GM18507 (cell line): Measurements from ENCODE around the gene CCDC138.

Source experiments
- DNase-seq: peaks from one replicate; pipeline ENCODE4 v3.0.0; 2011; ENCODE audit warnings: low read depth; ENCODE audit not compliant: insufficient read length; ENCODE audit errors: extremely low spot score
- FAIRE-seq: peaks from 2 replicates; lab custom pipeline; 2011; peaks lifted over from hg19 to GRCh38; lab: Jason Lieb, UNC

Gene CCDC138

GRCh38 chr2:108878276-108878675 lies 91.7 kb downstream of the CCDC138 start:
- DNase-seq (no peak), FAIRE-seq (no peak)

- DNase-seq, result no peak
- FAIRE-seq, result no peak
These were observed 98.0 kb downstream of the CCDC138 start for GRCh38 chr2:108884619-108885018.

- no peak for FAIRE-seq
These were observed 103.3 kb downstream of the CCDC138 start for GRCh38 chr2:108889907-108890306.

GRCh38 chr2:108893277-108893676 lies 106.7 kb downstream of the CCDC138 start:
- no peak for FAIRE-seq
- DNase-seq, result no peak

More at GRCh38 chr2:108889907-108890306, 103.3 kb downstream of the CCDC138 start:
- no peak for DNase-seq

GRCh38 chr2:108894766-108895165 lies 108.2 kb downstream of the CCDC138 start:
- DNase-seq, result no peak
- no peak for FAIRE-seq

- FAIRE-seq, result no peak
- no peak for DNase-seq
These were observed 108.6 kb downstream of the CCDC138 start for GRCh38 chr2:108895188-108895587.

- FAIRE-seq (no peak), DNase-seq (no peak)
These were observed 110.2 kb downstream of the CCDC138 start for GRCh38 chr2:108896741-108897140.

- DNase-seq (no peak), FAIRE-seq (no peak)
These were observed 111.9 kb downstream of the CCDC138 start for GRCh38 chr2:108898315-108899082.

GRCh38 chr2:108904680-108905079 lies 118.1 kb downstream of the CCDC138 start:
- no peak for FAIRE-seq
- no peak for DNase-seq

- FAIRE-seq (no peak), DNase-seq (no peak)
These were observed 118.6 kb downstream of the CCDC138 start for GRCh38 chr2:108905176-108905575.

- FAIRE-seq (no peak), DNase-seq (no peak)
These were observed 119.3 kb downstream of the CCDC138 start for GRCh38 chr2:108905906-108906305.

GRCh38 chr2:108906403-108907077 lies 120.0 kb downstream of the CCDC138 start:
- no peak for DNase-seq
- no peak for FAIRE-seq

- no peak for FAIRE-seq
- DNase-seq, result no peak
These were observed 121.5 kb downstream of the CCDC138 start for GRCh38 chr2:108907822-108908712.

- FAIRE-seq (no peak), DNase-seq (no peak)
These were observed 122.1 kb downstream of the CCDC138 start for GRCh38 chr2:108908713-108909070.

GRCh38 chr2:108909275-108909823 lies 122.8 kb downstream of the CCDC138 start:
- DNase-seq (no peak), FAIRE-seq (no peak)

- DNase-seq, result no peak
- FAIRE-seq, result no peak
These were observed 123.5 kb downstream of the CCDC138 start for GRCh38 chr2:108910011-108910431.

- DNase-seq (no peak), FAIRE-seq (no peak)
These were observed 124.2 kb downstream of the CCDC138 start for GRCh38 chr2:108910541-108911396.

GRCh38 chr2:108911401-108911800 lies 124.8 kb downstream of the CCDC138 start:
- no peak for FAIRE-seq
- no peak for DNase-seq
